Fibroblast of pulmonary artery (primary cell): Measurements from ENCODE around the gene MRAS.

ENCODE experiments used
- DNase-seq: peaks from one replicate; pipeline ENCODE4 v3.0.0-alpha.2; 2010; ENCODE audit warnings: low read depth
- H3K4me3 ChIP-seq: replicated peaks from 2 replicates; pipeline ENCODE4 v1.5.1; 2011; ENCODE audit warnings: low read depth, mild to moderate bottlenecking, control low read depth, low read length, moderate library complexity
- TF ChIP-seq, protein P1 (sequence below): IDR thresholded peaks from 2 replicates; pipeline ENCODE4 v1.5.1; 2011; ENCODE audit warnings: mild to moderate bottlenecking, control low read depth, low read length, inconsistent platforms; ENCODE audit errors: missing control alignments

MRAS gene

DNA sequence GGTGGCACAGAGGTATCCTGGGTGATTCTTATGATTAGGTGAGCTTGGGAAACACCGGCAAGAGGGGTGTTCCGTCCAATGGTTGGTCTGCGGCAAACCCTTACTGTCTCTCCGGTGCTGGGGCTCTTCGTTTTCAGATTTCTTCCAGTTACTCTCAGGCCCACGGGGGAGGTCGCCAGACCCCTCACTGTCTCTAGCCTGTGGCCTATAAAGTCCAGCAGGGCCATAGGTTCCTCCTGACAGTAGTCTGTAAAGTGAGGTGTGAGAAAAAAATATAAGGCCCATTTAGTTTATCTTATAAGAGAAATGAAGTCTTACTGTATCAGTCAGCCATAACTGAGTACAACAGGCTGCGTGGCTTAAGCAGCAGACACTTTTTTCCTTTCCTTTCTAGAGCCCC lies 87.5 kb downstream of the MRAS start:
- TF ChIP-seq, protein P1, sequence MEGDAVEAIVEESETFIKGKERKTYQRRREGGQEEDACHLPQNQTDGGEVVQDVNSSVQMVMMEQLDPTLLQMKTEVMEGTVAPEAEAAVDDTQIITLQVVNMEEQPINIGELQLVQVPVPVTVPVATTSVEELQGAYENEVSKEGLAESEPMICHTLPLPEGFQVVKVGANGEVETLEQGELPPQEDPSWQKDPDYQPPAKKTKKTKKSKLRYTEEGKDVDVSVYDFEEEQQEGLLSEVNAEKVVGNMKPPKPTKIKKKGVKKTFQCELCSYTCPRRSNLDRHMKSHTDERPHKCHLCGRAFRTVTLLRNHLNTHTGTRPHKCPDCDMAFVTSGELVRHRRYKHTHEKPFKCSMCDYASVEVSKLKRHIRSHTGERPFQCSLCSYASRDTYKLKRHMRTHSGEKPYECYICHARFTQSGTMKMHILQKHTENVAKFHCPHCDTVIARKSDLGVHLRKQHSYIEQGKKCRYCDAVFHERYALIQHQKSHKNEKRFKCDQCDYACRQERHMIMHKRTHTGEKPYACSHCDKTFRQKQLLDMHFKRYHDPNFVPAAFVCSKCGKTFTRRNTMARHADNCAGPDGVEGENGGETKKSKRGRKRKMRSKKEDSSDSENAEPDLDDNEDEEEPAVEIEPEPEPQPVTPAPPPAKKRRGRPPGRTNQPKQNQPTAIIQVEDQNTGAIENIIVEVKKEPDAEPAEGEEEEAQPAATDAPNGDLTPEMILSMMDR, result no peak
- DNase-seq, result no peak
- no peak overlapping the region for H3K4me3 ChIP-seq

DNA sequence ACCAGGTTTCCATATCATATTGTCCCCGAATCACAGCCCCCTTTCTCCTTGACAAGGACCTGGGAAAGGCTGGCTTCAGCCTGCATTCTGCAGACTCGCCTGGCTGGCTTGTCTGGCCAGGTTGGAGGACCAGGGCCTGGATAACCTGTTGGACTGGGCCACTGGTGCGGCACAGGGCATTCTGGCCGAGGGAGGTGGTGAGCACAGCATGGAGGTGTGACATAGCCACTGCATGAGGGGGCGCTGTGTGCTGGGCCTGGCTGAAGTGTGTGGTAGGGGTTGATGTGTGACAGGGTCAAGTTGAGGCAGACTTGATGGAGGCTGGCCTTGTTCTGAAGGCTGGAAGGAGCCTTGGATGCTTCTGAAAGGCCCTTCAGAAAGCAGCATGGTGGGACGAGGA lies 88.9 kb downstream of the MRAS start:
- DNase-seq, result no peak
- no peak overlapping the region for H3K4me3 ChIP-seq
- TF ChIP-seq, protein P1, result no peak

DNA sequence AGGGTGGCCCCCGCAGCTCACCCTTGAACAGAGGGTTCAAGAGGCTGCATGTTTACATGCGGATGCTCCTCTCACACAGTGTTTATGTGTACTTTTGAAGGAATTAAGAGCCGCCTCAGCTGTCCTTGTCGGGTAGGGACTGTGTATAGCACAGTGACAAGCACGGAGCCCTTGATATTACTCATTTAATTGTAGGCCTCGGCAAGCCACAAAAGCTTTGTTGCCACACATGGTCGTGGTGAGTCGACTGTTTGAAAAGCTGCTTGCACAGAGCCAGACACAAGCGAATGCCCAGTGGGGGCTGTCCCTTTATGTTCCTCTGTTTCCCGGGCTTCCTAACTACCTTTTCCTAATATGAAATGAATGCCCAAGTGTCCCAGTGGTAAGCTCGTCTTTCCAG lies 90.5 kb downstream of the MRAS start:
- TF ChIP-seq, protein P1, result no peak
- no peak overlapping the region for H3K4me3 ChIP-seq

DNA sequence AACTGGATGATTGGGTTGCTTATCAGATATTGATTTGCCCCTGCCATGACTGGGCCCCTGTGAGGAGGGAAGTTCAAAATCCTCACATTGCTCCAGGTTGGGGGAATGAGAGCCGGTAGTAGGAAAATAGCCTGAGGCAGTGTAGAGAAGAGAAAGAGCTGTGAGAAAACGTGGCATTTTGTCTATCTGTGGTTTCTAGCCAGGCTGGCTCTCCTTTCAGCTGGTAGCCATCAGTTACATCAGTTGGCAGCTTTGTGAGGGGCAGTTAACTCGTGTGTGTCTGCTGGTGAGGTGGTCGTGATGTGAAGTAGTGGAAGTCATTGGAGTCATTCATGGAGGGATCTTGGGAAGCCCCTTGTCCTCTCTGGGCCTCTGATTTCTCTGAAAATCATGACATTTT lies 91.3 kb downstream of the MRAS start:
- H3K4me3 ChIP-seq, result no peak overlapping the region
- TF ChIP-seq, protein P1, result no peak
- DNase-seq, result no peak

More for the DNA sequence above, 90.5 kb downstream of the MRAS start:
- no peak for DNase-seq

DNA sequence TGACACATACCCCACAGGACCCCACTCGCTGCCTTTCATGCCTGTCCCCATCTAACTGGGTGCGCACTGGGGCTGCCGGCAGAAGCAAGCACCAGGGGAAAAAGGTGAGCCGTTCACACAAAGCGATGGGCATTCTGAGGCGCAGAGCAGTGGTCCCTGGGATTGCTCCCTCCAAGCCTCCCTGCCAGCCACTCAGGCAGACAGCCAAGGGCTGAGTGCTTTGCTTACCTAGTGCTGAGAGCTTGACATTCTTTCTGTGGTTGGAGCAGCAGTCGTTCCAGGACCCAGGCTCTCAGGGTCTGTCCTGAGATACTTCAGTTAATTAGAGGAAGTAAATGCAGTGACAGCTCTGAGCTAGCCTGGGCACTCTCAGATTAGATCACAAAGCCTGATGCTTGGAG lies 91.7 kb downstream of the MRAS start:
- no peak overlapping the region for H3K4me3 ChIP-seq
- TF ChIP-seq, protein P1, result no peak
- no peak for DNase-seq

DNA sequence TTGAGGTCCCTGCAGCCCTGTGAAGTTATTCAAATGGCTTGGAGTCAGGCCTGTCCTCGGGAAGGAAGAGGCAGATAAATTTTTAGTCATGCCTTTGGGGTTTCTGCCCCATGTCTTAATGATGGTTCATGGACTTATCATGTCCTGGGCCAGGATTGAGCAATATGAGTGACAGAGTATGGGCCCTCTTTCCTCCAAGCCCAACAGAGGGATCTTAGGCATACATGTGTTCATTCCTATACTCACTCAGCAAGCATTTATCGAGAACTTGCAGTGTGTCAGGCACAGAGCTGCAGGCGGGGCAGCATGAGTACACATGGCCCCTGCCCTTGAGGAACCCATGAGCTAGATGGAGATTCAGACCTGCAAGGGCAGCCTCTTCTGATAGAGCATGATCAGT lies 92.2 kb downstream of the MRAS start:
- DNase-seq, result peak; percentile 36
- TF ChIP-seq, protein P1, result no peak

DNA sequence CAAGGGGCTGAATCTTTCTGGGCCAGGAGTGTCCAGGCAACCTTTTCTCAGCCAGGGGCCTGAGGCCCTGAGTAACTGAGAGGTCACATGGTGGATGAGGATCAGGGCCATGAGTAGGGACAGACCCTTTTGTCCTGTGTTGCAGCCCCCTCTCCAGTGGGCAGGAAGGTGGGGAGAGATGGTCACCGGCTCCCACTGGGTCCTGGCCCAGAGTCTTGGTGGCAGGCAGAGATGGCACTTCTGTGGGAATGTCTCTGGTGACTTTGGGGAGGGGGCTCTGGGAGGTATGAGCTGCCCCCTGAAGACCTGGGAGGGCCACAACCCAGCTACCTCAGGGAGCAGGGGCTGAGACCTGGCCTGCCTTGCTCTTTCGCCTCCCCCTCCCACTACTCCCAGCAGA lies 92.9 kb downstream of the MRAS start:
- no peak overlapping the region for H3K4me3 ChIP-seq
- DNase-seq, result no peak
- TF ChIP-seq, protein P1, result no peak

More for the DNA sequence above, 92.2 kb downstream of the MRAS start:
- H3K4me3 ChIP-seq, result no peak overlapping the region
